Ovary (tissue), 9 donors: ENCODE data around the gene CRYBA2. TPM values are rescaled to one million over a fixed set of nuclear protein-coding genes. Genes with fewer than 3 reads are reported as not detected.

Source experiments
- DNase-seq, 5 donors: peaks; one replicate each; pipeline ENCODE4 v3.0.0-alpha.2; 2019 to 2020
- H3K27ac ChIP-seq, 2 donors: fragments of 200-600 bp; one replicate each; pipeline versions ENCODE4 v1.5.1 to v1.8.0; 2019 to 2022
- H3K27me3 ChIP-seq: fragments of 200-600 bp; one replicate; pipeline ENCODE4 v1.8.0; 2022
- H3K36me3 ChIP-seq: fragments of 200-600 bp; sonication (generic); one replicate; pipeline ENCODE4 v1.5.1; 2019
- H3K4me1 ChIP-seq: one replicate; pipeline ENCODE4 v1.8.1; 2013; ENCODE audit warnings: mild to moderate bottlenecking, moderate library complexity; ENCODE audit not compliant: insufficient read depth
- H3K4me3 ChIP-seq: fragments of 200-600 bp; sonication (generic); one replicate; pipeline ENCODE4 v1.5.1; 2017
- H3K9me3 ChIP-seq, 2 donors: fragments of 200-600 bp in 1 of 2; sonication (generic) in 1 of 2; one replicate each; pipeline versions ENCODE4 v1.5.1 to v1.8.1; 2013 to 2019; ENCODE audit warnings: mild to moderate bottlenecking in 1 of 2, moderate library complexity in 1 of 2
- EP300 ChIP-seq: sonication (generic); formaldehyde crosslinking; IDR thresholded peaks from one replicate; pipeline ENCODE4 v1.6.1; 2017; ENCODE audit warnings: antibody characterized with exemption
- POLR2A ChIP-seq: fragments of 450-650 bp; IDR thresholded peaks from one replicate; pipeline ENCODE4 v1.6.1; 2017; ENCODE audit warnings: antibody characterized with exemption, mild to moderate bottlenecking, moderate library complexity
- WGBS, 3 donors: extraction: QIAGEN DNeasy Blood & Tissue Kit in 1 of 3; methylation state at CpG; one replicate each; pipeline versions ENCODE4 v1.1.5 to v1.1.7; 2013 to 2017; 5-methylcytosine and 5-hydroxymethylcytosine counted together
- intact Hi-C, 4 donors: fragments of 100-400 bp; cut with DNase I; formaldehyde crosslinking; loops; one replicate each; pipeline versions ENCODE4 v1.11.0 to v1.15.1; 2022 to 2023
- polyA plus RNA-seq, 2 donors: library from polyadenylated mRNA; stranded (reverse); fragments of 200-250 nt in 1 of 2; fragments of 350-450 nt in 1 of 2; fragmentation: Illumina TruSeq in 1 of 2; extraction: RNeasy Lipid Tissue Mini Kit (QIAGEN cat#74804) in 1 of 2; gene quantifications; one replicate each; pipeline ENCODE4 v1.2.3, GENCODE V29; 2013 to 2014
- total RNA-seq, 7 donors: library from RNA; depleted of rRNA in 2 of 7; stranded (reverse); fragments of >200 nt in 2 of 7; fragmentation: NEBNext Ultra II Directional in 3 of 7; extraction: Animal tissue kit (Norgen Biotek cat#: 25700) in 3 of 7; gene quantifications; one replicate each; pipeline versions ENCODE4 v1.1.0 to v1.2.4, GENCODE V29; 2016 to 2023
- TF ChIP-seq, protein P1 (sequence below), 3 donors: fragments of 450-650 bp in 2 of 3; fragments of 200-600 bp in 1 of 3; IDR thresholded peaks; one replicate each; pipeline versions ENCODE4 v1.5.1 to v1.8.0; 2016 to 2022; ENCODE audit warnings: antibody characterized with exemption in 3 of 3, mild to moderate bottlenecking in 1 of 3
- donor health status: DM: no; HTN: no; CAD: no; lungs with moderate emphysema.
- donor health status: DM: no; HTN: no; CAD: no.
- donor health status: Bipolar disorder and iron deficiency.
- donor health status: DM: yes; HTN: yes; CAD: no.
- donor health status: DM: no; HTN: no; CAD: no.
- donor health status: DM: yes; HTN: yes; CAD: no.

Gene CRYBA2
- total and polyA plus RNA-seq, 9 donors, result not detected

- no peak overlapping the region for H3K27ac ChIP-seq
- H3K27me3 ChIP-seq, result no peaks in the 10 kb centered on the region
- no peak overlapping the region for H3K4me3 ChIP-seq
- peaks cover 0 to 7% of the 10 kb centered on the region in 2 donors for H3K9me3 ChIP-seq
- DNase-seq, result no peak
- no peaks in the 10 kb centered on the region for H3K4me1 ChIP-seq
- intact Hi-C loops, result no loop called here
- 10 to 13% (median 11%) methylated on average over 5 of the region's 5 CpGs for WGBS, 3 donors
- H3K36me3 ChIP-seq, result no peaks in the 10 kb centered on the region
- TF ChIP-seq POLR2A (no peak), EP300 (no peak)
- TF ChIP-seq, protein P1, sequence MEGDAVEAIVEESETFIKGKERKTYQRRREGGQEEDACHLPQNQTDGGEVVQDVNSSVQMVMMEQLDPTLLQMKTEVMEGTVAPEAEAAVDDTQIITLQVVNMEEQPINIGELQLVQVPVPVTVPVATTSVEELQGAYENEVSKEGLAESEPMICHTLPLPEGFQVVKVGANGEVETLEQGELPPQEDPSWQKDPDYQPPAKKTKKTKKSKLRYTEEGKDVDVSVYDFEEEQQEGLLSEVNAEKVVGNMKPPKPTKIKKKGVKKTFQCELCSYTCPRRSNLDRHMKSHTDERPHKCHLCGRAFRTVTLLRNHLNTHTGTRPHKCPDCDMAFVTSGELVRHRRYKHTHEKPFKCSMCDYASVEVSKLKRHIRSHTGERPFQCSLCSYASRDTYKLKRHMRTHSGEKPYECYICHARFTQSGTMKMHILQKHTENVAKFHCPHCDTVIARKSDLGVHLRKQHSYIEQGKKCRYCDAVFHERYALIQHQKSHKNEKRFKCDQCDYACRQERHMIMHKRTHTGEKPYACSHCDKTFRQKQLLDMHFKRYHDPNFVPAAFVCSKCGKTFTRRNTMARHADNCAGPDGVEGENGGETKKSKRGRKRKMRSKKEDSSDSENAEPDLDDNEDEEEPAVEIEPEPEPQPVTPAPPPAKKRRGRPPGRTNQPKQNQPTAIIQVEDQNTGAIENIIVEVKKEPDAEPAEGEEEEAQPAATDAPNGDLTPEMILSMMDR (IDR thresholded peaks at IDR 0.05), result no peak
Observed at GRCh38 chr2:218963601-218964000, 29.6 kb downstream of the CRYBA2 start.

DNA sequence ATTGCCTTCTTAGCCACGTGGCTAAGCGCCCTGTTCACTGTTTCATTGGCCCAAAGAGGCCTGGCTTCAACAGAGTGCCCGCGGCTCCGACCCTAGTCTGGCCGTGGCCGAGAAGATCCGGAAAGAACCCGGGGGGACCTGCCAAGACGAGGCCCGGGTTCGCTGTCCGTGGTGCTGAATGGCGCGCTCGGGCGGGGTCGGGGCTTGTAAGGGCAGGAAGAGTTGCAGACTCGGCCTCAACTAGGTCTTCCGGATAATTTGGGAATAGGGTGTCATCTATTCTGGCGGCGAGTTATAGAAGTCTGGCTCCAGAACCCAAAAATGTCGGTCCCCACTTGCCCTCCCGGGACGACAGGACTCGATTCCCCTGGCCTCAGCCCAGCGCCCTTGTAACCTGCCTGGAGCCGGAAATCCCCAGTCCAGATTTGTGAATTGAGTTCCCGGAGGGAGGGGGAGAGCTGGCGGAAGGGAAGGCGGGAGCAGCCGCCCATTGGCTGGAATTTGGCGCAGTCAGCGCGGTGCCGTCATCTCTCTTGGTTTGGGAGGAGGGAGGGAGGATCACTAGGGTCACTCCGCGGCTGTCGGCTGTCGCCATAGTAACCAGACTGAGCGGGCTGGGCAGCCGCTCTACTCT lies 30.2 kb downstream of the CRYBA2 start:
- intact Hi-C loops, result no loop called here
- DNase-seq, result peak; percentile 42 to 81 (median 68)
- WGBS, 3 donors, result 1 to 3% (median 1%) methylated on average over 42 of the region's 42 CpGs

GRCh38 chr2:218961651-218962570 lies 31.3 kb downstream of the CRYBA2 start:
- no peak overlapping the region for H3K27ac ChIP-seq
- no peaks in the 10 kb centered on the region for H3K27me3 ChIP-seq
- H3K4me1 ChIP-seq, result no peaks in the 10 kb centered on the region
- no peak for TF ChIP-seq POLR2A
- TF ChIP-seq EP300, result no peak
- TF ChIP-seq, protein P1 (IDR thresholded peaks at IDR 0.05), result no peak
- no peak overlapping the region for H3K4me3 ChIP-seq
- intact Hi-C loops, result no loop called here
- WGBS, 3 donors, result 9 to 14% (median 13%) methylated on average over 34 of the region's 34 CpGs
- DNase-seq, result no peak
- H3K9me3 ChIP-seq, result peaks cover 0 to 7% of the 10 kb centered on the region in 2 donors
- H3K36me3 ChIP-seq, result no peaks in the 10 kb centered on the region

More for the DNA sequence above, 30.2 kb downstream of the CRYBA2 start:
- peaks cover 0 to 7% of the 10 kb centered on the region in 2 donors for H3K9me3 ChIP-seq
- H3K27ac ChIP-seq, result no peak overlapping the region
- TF ChIP-seq EP300 (no peak), POLR2A (no peak)
- TF ChIP-seq, protein P1 (IDR thresholded peaks at IDR 0.05), result no peak
- H3K4me3 ChIP-seq, result no peak overlapping the region
- no peaks in the 10 kb centered on the region for H3K27me3 ChIP-seq
- H3K36me3 ChIP-seq, result no peaks in the 10 kb centered on the region
- no peaks in the 10 kb centered on the region for H3K4me1 ChIP-seq

- Histone ChIP-seq H3K27ac (no peak overlapping the region), H3K27me3 (no peaks in the 10 kb centered on the region), H3K4me1 (no peaks in the 10 kb centered on the region), H3K4me3 (no peak overlapping the region), H3K36me3 (no peaks in the 10 kb centered on the region), H3K9me3 (peaks cover 0 to 7% of the 10 kb centered on the region in 2 donors)
- intact Hi-C loops, result no loop called here
- TF ChIP-seq EP300, result no peak
- DNase-seq, result no peak
- WGBS, 3 donors, result 3 to 10% (median 5%) methylated on average over 4 of the region's 4 CpGs
Observed at GRCh38 chr2:218961229-218961628, 32.0 kb downstream of the CRYBA2 start.
